IMR-90 (cell line): ENCODE data around the gene PAM. TPM values are rescaled to one million over a fixed set of nuclear protein-coding genes. Genes with fewer than 3 reads are reported as not detected.

ENCODE experiments used
- ATAC-seq: fragments of 200-7000 bp; cut with Tn5 transposase; 2 replicates; pipeline ENCODE4 v1.9.1; 2020; ENCODE audit warnings: low read depth, mild to moderate bottlenecking, moderate library complexity
- BruUV-seq: library from RNA; stranded (reverse); fragments of 400-500 nt; replicated peaks from 2 replicates; lab custom pipeline; 2021; lab: Mats Ljungman, UMichigan
- CTCF ChIA-PET: fragments of 300-600 bp; formaldehyde crosslinking; extraction: SDS; loops from one replicate; lab custom pipeline; 2021; ENCODE audit warnings: antibody characterized with exemption; lab: Yijun Ruan, JAX
- POLR2A ChIA-PET: fragments of 300-600 bp; sonication (Branson Sonifier 250); formaldehyde crosslinking; loops from one replicate; lab custom pipeline; 2022; ENCODE audit warnings: antibody characterized with exemption; ENCODE audit not compliant: unreplicated experiment; lab: Charles Lee
- DNase-seq: peaks from one replicate; pipeline ENCODE4 v3.0.0; 2013
- H2AFZ ChIP-seq: replicated peaks from 2 replicates; pipeline ENCODE3; 2013; ENCODE audit warnings: low read length, mild to moderate bottlenecking; ENCODE audit not compliant: poor library complexity
- H2AK5ac ChIP-seq: 2 replicates; pipeline ENCODE4 v1.6.1; 2013; ENCODE audit warnings: low read depth, low read length, inconsistent platforms
- H2AK9ac ChIP-seq: replicated peaks from 2 replicates; pipeline ENCODE3; 2013; ENCODE audit warnings: mild to moderate bottlenecking, low read depth, low read length, moderate library complexity; ENCODE audit not compliant: poor library complexity
- H2BK120ac ChIP-seq: 2 replicates; pipeline ENCODE4 v1.6.1; 2013; ENCODE audit warnings: low read depth, low read length, inconsistent platforms
- H2BK15ac ChIP-seq: 3 replicates; pipeline ENCODE4 v1.6.1; 2013; ENCODE audit warnings: low read depth, low read length, inconsistent platforms
- H2BK20ac ChIP-seq: 2 replicates; pipeline ENCODE4 v1.6.1; 2013; ENCODE audit warnings: low read depth, mild to moderate bottlenecking, inconsistent platforms, low read length, moderate library complexity
- H2BK5ac ChIP-seq: 2 replicates; pipeline ENCODE4 v1.6.1; 2013; ENCODE audit warnings: mild to moderate bottlenecking, low read depth, low read length, inconsistent platforms; ENCODE audit not compliant: poor library complexity, severe bottlenecking
- H3K14ac ChIP-seq: replicated peaks from 2 replicates; pipeline ENCODE4 v1.6.1; 2013; ENCODE audit warnings: low read depth, low read length, inconsistent platforms
- H3K18ac ChIP-seq: 2 replicates; pipeline ENCODE4 v1.6.1; 2013; ENCODE audit warnings: low read depth, low read length, control low read depth
- H3K23ac ChIP-seq: 2 replicates; pipeline ENCODE4 v1.6.1; 2013; ENCODE audit warnings: low read depth, low read length, inconsistent platforms
- H3K27ac ChIP-seq: 2 replicates; pipeline ENCODE4 v1.5.1; 2013; ENCODE audit warnings: mild to moderate bottlenecking, control low read depth, low read length; ENCODE audit not compliant: insufficient read depth
- H3K27me3 ChIP-seq: 2 replicates; pipeline ENCODE4 v1.6.1; 2013; ENCODE audit warnings: low read length; ENCODE audit not compliant: control insufficient read depth, insufficient read depth
- H3K36me3 ChIP-seq: 2 replicates; pipeline ENCODE4 v1.6.1; 2013; ENCODE audit warnings: low read length, mixed read lengths; ENCODE audit not compliant: control insufficient read depth, insufficient read depth
- H3K4ac ChIP-seq: 2 replicates; pipeline ENCODE4 v1.6.1; 2013; ENCODE audit warnings: low read depth, low read length, inconsistent platforms
- H3K4me1 ChIP-seq: 2 replicates; pipeline ENCODE4 v1.6.1; 2013; ENCODE audit warnings: low read length, mixed read lengths; ENCODE audit not compliant: control insufficient read depth, insufficient read depth
- H3K4me2 ChIP-seq: 2 replicates; pipeline ENCODE4 v1.6.1; 2013; ENCODE audit warnings: low read depth, mild to moderate bottlenecking, control low read depth, low read length, moderate library complexity
- H3K4me3 ChIP-seq: 2 replicates; pipeline ENCODE4 v1.5.1; 2013; ENCODE audit warnings: low read depth, mild to moderate bottlenecking, control low read depth, low read length, moderate library complexity; ENCODE audit not compliant: insufficient read depth
- H3K56ac ChIP-seq: 2 replicates; pipeline ENCODE4 v1.6.1; 2013; ENCODE audit warnings: low read length, inconsistent platforms; ENCODE audit not compliant: insufficient read depth; ENCODE audit errors: extremely low read depth
- H3K79me1 ChIP-seq, 2 experiments: 2 replicates each; pipeline ENCODE4 v1.6.1; 2013; ENCODE audit warnings: low read length in 2 of 2, inconsistent platforms in 1 of 2, low read depth in 1 of 2
- H3K9ac ChIP-seq: 2 replicates; pipeline ENCODE4 v1.6.1; 2013; ENCODE audit warnings: low read depth, low read length, control low read depth
- H3K9me1 ChIP-seq: 2 replicates; pipeline ENCODE4 v1.6.1; 2013; ENCODE audit warnings: low read length, inconsistent platforms; ENCODE audit not compliant: insufficient read depth
- H3K9me3 ChIP-seq: 2 replicates; pipeline ENCODE4 v1.6.1; 2013; ENCODE audit warnings: low read length; ENCODE audit not compliant: control insufficient read depth, insufficient read depth
- H4K20me1 ChIP-seq: 2 replicates; pipeline ENCODE4 v1.6.1; 2013; ENCODE audit warnings: low read length, inconsistent platforms; ENCODE audit not compliant: insufficient read depth
- H4K5ac ChIP-seq: 2 replicates; pipeline ENCODE4 v1.6.1; 2013; ENCODE audit warnings: mild to moderate bottlenecking, low read depth, low read length, control low read depth
- H4K8ac ChIP-seq, 2 experiments: 2 replicates each; pipeline ENCODE4 v1.6.1; 2013; ENCODE audit warnings: low read depth in 2 of 2, low read length in 2 of 2, control low read depth in 1 of 2, inconsistent platforms in 1 of 2
- H4K91ac ChIP-seq: 2 replicates; pipeline ENCODE4 v1.6.1; 2013; ENCODE audit warnings: low read depth, low read length, inconsistent platforms; ENCODE audit not compliant: insufficient read depth
- BHLHE40 ChIP-seq: fragments of 150-350 bp; IDR thresholded peaks from 2 replicates; pipeline ENCODE4 v1.6.1; 2016; ENCODE audit warnings: mild to moderate bottlenecking, low read depth, low read length
- CEBPB ChIP-seq: IDR thresholded peaks from 2 replicates; pipeline ENCODE4 v1.6.1; 2012; ENCODE audit warnings: low read depth, low read length, improper control_type of control experiment
- CHD1 ChIP-seq: IDR thresholded peaks from 2 replicates; pipeline ENCODE4 v1.6.1; 2012; ENCODE audit warnings: low read depth, low read length, improper control_type of control experiment
- CTCF ChIP-seq: conservative IDR thresholded peaks from 2 replicates; pipeline ENCODE4 v1.5.1; 2012; ENCODE audit warnings: mild to moderate bottlenecking, low read depth, low read length, improper control_type of control experiment
- FOS ChIP-seq: fragments of 150-350 bp; IDR thresholded peaks from 2 replicates; pipeline ENCODE4 v1.6.1; 2016; ENCODE audit warnings: low read depth, low read length
- MAFK ChIP-seq: IDR thresholded peaks from 2 replicates; pipeline ENCODE4 v1.6.1; 2012; ENCODE audit warnings: low read depth, low read length, improper control_type of control experiment
- MAZ ChIP-seq: IDR thresholded peaks from 2 replicates; pipeline ENCODE4 v1.6.1; 2012; ENCODE audit warnings: low read depth, mild to moderate bottlenecking, low read length, improper control_type of control experiment, moderate library complexity, borderline replicate concordance
- MXI1 ChIP-seq: IDR thresholded peaks from 2 replicates; pipeline ENCODE4 v1.6.1; 2012; ENCODE audit warnings: low read depth, mild to moderate bottlenecking, low read length, moderate library complexity, borderline replicate concordance
- NFE2L2 ChIP-seq: fragments of 150-350 bp; IDR thresholded peaks from 2 replicates; pipeline ENCODE4 v1.6.1; 2016; ENCODE audit warnings: low read depth, mild to moderate bottlenecking, low read length
- POLR2A ChIP-seq: IDR thresholded peaks from 2 replicates; pipeline ENCODE4 v1.6.1; 2012; ENCODE audit warnings: mild to moderate bottlenecking, low read depth, low read length
- RAD21 ChIP-seq: IDR thresholded peaks from 2 replicates; pipeline ENCODE4 v1.6.1; 2012; ENCODE audit warnings: low read length, improper control_type of control experiment
- RCOR1 ChIP-seq: IDR thresholded peaks from 2 replicates; pipeline ENCODE4 v1.6.1; 2012; ENCODE audit warnings: mild to moderate bottlenecking, low read length, improper control_type of control experiment; ENCODE audit not compliant: insufficient replicate concordance
- RFX5 ChIP-seq: IDR thresholded peaks from 2 replicates; pipeline ENCODE4 v1.8.0; 2012; ENCODE audit warnings: low read depth, mild to moderate bottlenecking, low read length, moderate library complexity
- SMC3 ChIP-seq: fragments of 150-350 bp; IDR thresholded peaks from 2 replicates; pipeline ENCODE4 v1.6.1; 2016; ENCODE audit warnings: low read depth, mild to moderate bottlenecking, antibody characterized with exemption, low read length, moderate library complexity
- USF2 ChIP-seq: fragments of 150-350 bp; IDR thresholded peaks from 2 replicates; pipeline ENCODE4 v1.6.1; 2017; ENCODE audit warnings: mild to moderate bottlenecking, antibody characterized with exemption, low read length, low read depth
- WGBS, 2 experiments: methylation state at CpG; one replicate each; pipeline versions ENCODE4 v1.1.5 to v1.1.7; 2013; ENCODE audit warnings: missing lambda C conversion rate in 2 of 2; ENCODE audit not compliant: insufficient read length in 1 of 2; ENCODE audit errors: extremely low coverage in 2 of 2; 5-methylcytosine and 5-hydroxymethylcytosine counted together
- dilution Hi-C: fragments of 300-500 bp; cut with HindIII; formaldehyde crosslinking; loops from one replicate; pipeline ENCODE4 v1.14.3; 2018; ENCODE audit warnings: low sequenced_read_pairs; ENCODE audit not compliant: unreplicated experiment
- in situ Hi-C: fragments of 300-500 bp; cut with MboI; formaldehyde crosslinking; loops from 3 replicates; pipeline ENCODE4 v1.14.3; 2019; ENCODE audit warnings: low sequenced_read_pairs, inconsistent platforms, mixed read lengths
- intact Hi-C: fragments of 100-400 bp; cut with micrococcal nuclease; formaldehyde crosslinking; loops from 2 replicates; pipeline ENCODE4 v1.10.0; 2022
- polyA plus RNA-seq, 3 experiments: library from polyadenylated mRNA; depleted of rRNA; stranded (reverse); fragments of >200 nt; gene quantifications; 2 replicates each; pipeline ENCODE4 v1.2.3, GENCODE V29; 2012; ENCODE audit warnings: low replicate concordance in 1 of 3
- total RNA-seq: library from RNA; depleted of rRNA; stranded (reverse); fragments of >200 nt; gene quantifications from 2 replicates; pipeline ENCODE4 v1.2.3, GENCODE V29; 2012
- TF ChIP-seq, protein P1 (sequence below): fragments of 150-350 bp; IDR thresholded peaks from 2 replicates; pipeline ENCODE4 v1.6.1; 2016; ENCODE audit warnings: low read depth, mild to moderate bottlenecking, low read length, moderate library complexity, borderline replicate concordance

PAM gene
- total and polyA plus RNA-seq, 2 of the 4 experiments (the other 2 are of a cell fraction): 115 to 179 TPM

GRCh38 chr5:102955488-102955887, 200.4 kb downstream of the PAM start:
- in situ Hi-C loops: no loop called here
- ATAC-seq (no peak), DNase-seq (no peak)

More at GRCh38 chr5:102955488-102955887, 200.4 kb downstream of the PAM start:
- no CpG with 5 or more reads among the region's 1 CpG for WGBS, 2 experiments
- no peak overlapping the region for H2BK20ac ChIP-seq
- no peak for TF ChIP-seq CHD1
- TF ChIP-seq RFX5: no peak
- TF ChIP-seq FOS: no peak
- TF ChIP-seq RAD21: no peak
- TF ChIP-seq, protein P1, sequence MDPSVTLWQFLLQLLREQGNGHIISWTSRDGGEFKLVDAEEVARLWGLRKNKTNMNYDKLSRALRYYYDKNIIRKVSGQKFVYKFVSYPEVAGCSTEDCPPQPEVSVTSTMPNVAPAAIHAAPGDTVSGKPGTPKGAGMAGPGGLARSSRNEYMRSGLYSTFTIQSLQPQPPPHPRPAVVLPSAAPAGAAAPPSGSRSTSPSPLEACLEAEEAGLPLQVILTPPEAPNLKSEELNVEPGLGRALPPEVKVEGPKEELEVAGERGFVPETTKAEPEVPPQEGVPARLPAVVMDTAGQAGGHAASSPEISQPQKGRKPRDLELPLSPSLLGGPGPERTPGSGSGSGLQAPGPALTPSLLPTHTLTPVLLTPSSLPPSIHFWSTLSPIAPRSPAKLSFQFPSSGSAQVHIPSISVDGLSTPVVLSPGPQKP: no peak
- TF ChIP-seq RCOR1: no peak
- TF ChIP-seq SMC3: no peak
- TF ChIP-seq POLR2A: no peak
- no peak for TF ChIP-seq CTCF
- TF ChIP-seq BHLHE40: no peak
- no peak for TF ChIP-seq CEBPB
- no peak for TF ChIP-seq MXI1
- TF ChIP-seq MAFK: no peak
- no peak for TF ChIP-seq USF2
- no peak for TF ChIP-seq NFE2L2
- no peak for TF ChIP-seq MAZ
- no peak overlapping the region for H2AK5ac ChIP-seq
- H3K36me3 ChIP-seq: peaks cover 9% of the 10 kb centered on the region
- intact Hi-C loops (loop anchor here (5.0 kb wide), 1 partner anchor 43 kb away; no protein-coding TSS in a partner anchor), dilution Hi-C loops (no loop called here)
- no peak overlapping the region for H3K27ac ChIP-seq
- POLR2A ChIA-PET: no interaction called here
- no peak overlapping the region for H2BK5ac ChIP-seq
- H3K79me1 ChIP-seq: peaks cover 0 to 9% of the 10 kb centered on the region in 2 experiments; a peak in 2 of 4 replicates
- no peak overlapping the region for H3K14ac ChIP-seq
- H4K20me1 ChIP-seq: no peaks in the 10 kb centered on the region
- H3K4me3 ChIP-seq: no peak overlapping the region
- H2AFZ ChIP-seq: no peak overlapping the region
- H3K4me2 ChIP-seq: no peak overlapping the region
- H3K23ac ChIP-seq: no peak overlapping the region
- H3K4ac ChIP-seq: no peak overlapping the region
- H3K27me3 ChIP-seq: no peaks in the 10 kb centered on the region
- no peak overlapping the region for H3K56ac ChIP-seq
- H3K9me3 ChIP-seq: no peaks in the 10 kb centered on the region
- peaks cover 2% of the 10 kb centered on the region; the same call in 1 of the 2 replicates for H3K4me1 ChIP-seq
- no peak overlapping the region for H3K18ac ChIP-seq
- H2AK9ac ChIP-seq: no peak overlapping the region
- no peak overlapping the region for H2BK15ac ChIP-seq
- H4K8ac ChIP-seq: no peak overlapping the region
- H4K91ac ChIP-seq: no peak overlapping the region
- CTCF ChIA-PET: interaction anchor here (0.7 to 1.5 kb wide), 2 partner anchors 38 to 274 kb away, joined by 3 to 5 read pairs; no protein-coding TSS in a partner anchor
- no peak overlapping the region for H4K5ac ChIP-seq
- H3K9me1 ChIP-seq: no peaks in the 10 kb centered on the region
- H2BK120ac ChIP-seq: no peak overlapping the region
- H3K9ac ChIP-seq: no peak overlapping the region
- BruUV-seq: no TSS peak
